KOPT-K1 (cell line): Measurements from ENCODE around the gene NWD2.
"Not testable (repeated sequence)": the region's sequence is repeated elsewhere in the genome, so short reads cannot be mapped to it uniquely, and the experiment has no call there.

Experiments
- H3K27ac ChIP-seq: fragments of 200-600 bp; sonication (generic); 2 replicates; pipeline ENCODE4 v1.5.1; 2016; ENCODE audit warnings: antibody characterized with exemption, mild to moderate bottlenecking, low read depth, low read length; ENCODE audit not compliant: poor library complexity, severe bottlenecking
- H3K36me3 ChIP-seq: fragments of 200-600 bp; sonication (generic); 2 replicates; pipeline ENCODE4 v1.5.1; 2017; ENCODE audit warnings: antibody characterized with exemption, mild to moderate bottlenecking, low read length, moderate library complexity; ENCODE audit not compliant: insufficient read depth
- H3K9me3 ChIP-seq: fragments of 200-600 bp; sonication (generic); 2 replicates; pipeline ENCODE4 v1.5.1; 2017; ENCODE audit warnings: antibody characterized with exemption, low read length, mild to moderate bottlenecking; ENCODE audit not compliant: insufficient read depth, poor library complexity, severe bottlenecking

Gene NWD2

DNA sequence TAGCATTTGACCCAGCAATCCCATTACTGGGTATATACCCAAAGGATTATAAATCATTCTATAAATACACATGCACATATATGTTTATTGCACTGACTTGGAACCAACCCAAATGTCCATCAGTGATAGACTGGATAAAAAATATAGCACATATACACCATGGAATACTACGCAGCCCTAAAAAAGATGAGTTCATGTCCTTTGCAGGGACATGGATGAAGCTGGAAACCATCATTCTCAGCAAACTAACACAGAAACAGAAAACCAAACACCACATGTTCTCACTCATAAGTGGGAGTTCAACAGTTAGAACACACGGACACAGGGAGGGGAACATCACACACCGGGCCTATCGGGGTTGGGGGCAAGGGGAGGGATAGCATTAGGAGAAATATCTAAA lies 250.8 kb downstream of the NWD2 start:
- not testable (repeated sequence) for H3K9me3 ChIP-seq, H3K27ac ChIP-seq, H3K36me3 ChIP-seq
